HepG2 (cell line): Measurements from ENCODE around the gene MYL11. TPM values are rescaled to one million over a fixed set of nuclear protein-coding genes. Genes with fewer than 3 reads are reported as not detected.
A peak's percentile ranks its signal among the peaks of the same experiment; 100 is the strongest.

Experiments
- CCDC6 ChIP-seq: sonication (generic); formaldehyde crosslinking; IDR thresholded peaks from 2 replicates; pipeline ENCODE4 v1.8.1; 2022; ENCODE audit warnings: mild to moderate bottlenecking, missing genetic modification reagents, moderate library complexity
- KAT8 ChIP-seq: IDR thresholded peaks from 2 replicates; pipeline ENCODE4 v1.6.1; 2016; ENCODE audit warnings: missing genetic modification reagents, missing compliant biosample characterization
- PATZ1 ChIP-seq: sonication (generic); formaldehyde crosslinking; IDR thresholded peaks from 2 replicates; pipeline ENCODE4 v1.4.0; 2020; ENCODE audit warnings: missing genetic modification reagents
- PHF21A ChIP-seq: sonication (generic); formaldehyde crosslinking; IDR thresholded peaks from 2 replicates; pipeline ENCODE4 v1.5.0; 2020; ENCODE audit warnings: mild to moderate bottlenecking, missing genetic modification reagents
- POLR2A ChIP-seq, 2 experiments: IDR thresholded peaks; 2 replicates each; pipeline ENCODE4 v1.6.1; 2011; ENCODE audit warnings: low read depth in 2 of 2, low read length in 2 of 2, mild to moderate bottlenecking in 1 of 2, moderate library complexity in 1 of 2; ENCODE audit not compliant: insufficient read depth in 1 of 2
- SP2 ChIP-seq: sonication (generic); formaldehyde crosslinking; IDR thresholded peaks from 2 replicates; pipeline ENCODE4 v1.5.1; 2020; ENCODE audit warnings: mild to moderate bottlenecking, missing genetic modification reagents
- TEAD3 ChIP-seq: optimal IDR thresholded peaks from 2 replicates; pipeline ENCODE3; 2016; ENCODE audit warnings: borderline replicate concordance
- TGIF2 ChIP-seq: IDR thresholded peaks from 2 replicates; pipeline ENCODE4 v1.6.1; 2016; ENCODE audit warnings: control low read depth, missing compliant biosample characterization
- UBTF ChIP-seq: sonication (generic); formaldehyde crosslinking; IDR thresholded peaks from 2 replicates; pipeline ENCODE4 v1.4.0; 2020; ENCODE audit warnings: mild to moderate bottlenecking, missing genetic modification reagents
- ZC3H13 ChIP-seq: sonication (generic); formaldehyde crosslinking; IDR thresholded peaks from 2 replicates; pipeline ENCODE4 v1.8.1; 2023; ENCODE audit warnings: mild to moderate bottlenecking, missing genetic modification reagents, moderate library complexity
- ZGPAT ChIP-seq: IDR thresholded peaks from 2 replicates; pipeline ENCODE4 v1.6.1; 2016; ENCODE audit warnings: mild to moderate bottlenecking
- ZNF18 ChIP-seq: sonication (generic); formaldehyde crosslinking; IDR thresholded peaks from 2 replicates; pipeline ENCODE4 v1.8.0; 2022; ENCODE audit warnings: mild to moderate bottlenecking, missing genetic modification reagents; ENCODE audit not compliant: insufficient replicate concordance
- ZNF230 ChIP-seq: sonication (generic); formaldehyde crosslinking; IDR thresholded peaks from 2 replicates; pipeline ENCODE4 v1.4.0; 2020; ENCODE audit warnings: mild to moderate bottlenecking, missing genetic modification reagents
- ZNF629 ChIP-seq: sonication (generic); formaldehyde crosslinking; conservative IDR thresholded peaks from 2 replicates; pipeline ENCODE4 v1.5.0; 2020; ENCODE audit warnings: missing genetic modification reagents
- ZNF724P ChIP-seq: sonication (generic); formaldehyde crosslinking; IDR thresholded peaks from 2 replicates; pipeline ENCODE4 v1.8.0; 2022; ENCODE audit warnings: missing genetic modification reagents, borderline replicate concordance
- ZNF772 ChIP-seq: sonication (generic); formaldehyde crosslinking; IDR thresholded peaks from 2 replicates; pipeline ENCODE4 v1.5.0; 2020; ENCODE audit warnings: mild to moderate bottlenecking, missing genetic modification reagents
- ZSCAN30 ChIP-seq: sonication (generic); formaldehyde crosslinking; IDR thresholded peaks from 2 replicates; pipeline ENCODE4 v1.5.0; 2020; ENCODE audit warnings: mild to moderate bottlenecking, missing genetic modification reagents
- polyA plus RNA-seq, 8 experiments: library from polyadenylated mRNA; depleted of rRNA in 3 of 8; stranded (reverse) in 7 of 8; unstranded in 1 of 8; fragments of >200 nt; fragmentation: Illumina TruSeq in 4 of 8; extraction: Trizol in 4 of 8; gene quantifications; 2 replicates each; pipeline versions ENCODE4 v1.2.1 to v1.2.3, GENCODE V29; 2011 to 2016; ENCODE audit warnings: low read depth in 4 of 8, missing spikeins in 1 of 8, mixed read lengths in 1 of 8; ENCODE audit not compliant: insufficient read depth in 1 of 8
- total RNA-seq, 5 experiments: library from RNA; depleted of rRNA; stranded (reverse); fragments of >200 nt; fragmentation: Illumina TruSeq; extraction: Trizol; gene quantifications; 2 replicates each; pipeline ENCODE4 v1.2.3, GENCODE V29; 2016; ENCODE audit warnings: low read depth in 1 of 5
- TF ChIP-seq, protein P1 (sequence below): sonication (generic); formaldehyde crosslinking; IDR thresholded peaks from 2 replicates; pipeline ENCODE4 v1.5.1; 2020; ENCODE audit warnings: mild to moderate bottlenecking, moderate library complexity, missing genetic modification reagents

MYL11 gene
- total and polyA plus RNA-seq, 2 of the 13 experiments (the other 11 are each of a cell fraction or from before 2014, with no cell fraction given): not detected

DNA sequence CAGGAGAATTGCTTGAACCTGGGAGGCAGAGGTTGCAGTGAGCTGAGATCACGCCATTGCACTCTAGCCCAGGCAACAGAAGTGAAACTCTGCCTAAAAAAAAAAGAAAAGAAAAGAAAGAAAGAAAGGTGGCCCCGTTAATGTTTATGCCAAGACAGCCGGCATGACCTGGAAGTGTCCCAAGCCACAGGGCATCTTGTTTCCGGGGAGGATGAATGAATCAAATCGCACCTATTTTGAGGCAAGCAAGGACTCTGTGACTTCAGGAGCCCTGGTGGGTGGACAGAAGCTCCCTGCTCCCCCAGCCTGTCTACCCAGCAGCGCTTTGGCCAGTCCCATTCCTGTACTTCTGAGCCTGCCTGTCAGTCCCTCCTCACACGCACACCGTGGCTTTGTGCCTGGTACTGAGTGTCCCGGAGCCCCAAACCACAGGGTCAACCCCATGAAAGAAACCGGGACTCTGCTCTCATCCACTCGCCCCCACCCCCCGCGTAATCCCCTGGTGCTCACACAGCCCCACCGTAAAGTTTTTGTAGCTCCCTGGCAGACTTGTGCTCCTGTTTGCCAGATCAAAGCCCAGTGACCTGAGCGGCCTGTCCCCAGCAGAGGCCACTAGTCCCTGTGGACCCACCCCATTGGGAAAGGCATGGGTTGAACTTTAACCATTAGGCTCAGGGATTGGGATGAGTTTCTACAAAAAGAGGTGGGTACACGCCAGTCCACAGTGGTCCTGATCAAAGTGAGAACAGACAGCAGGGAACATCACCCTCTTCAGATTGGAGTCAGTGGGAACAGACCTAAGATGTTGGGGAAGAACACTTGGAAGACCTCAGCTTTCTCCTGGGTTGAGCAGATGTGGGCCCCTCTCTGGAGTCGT lies 38.8 kb upstream of the MYL11 start (continued):
- peak; percentile 56 for TF ChIP-seq TEAD3 (CRISPR knock-in tag)
- peak; percentile 50 for TF ChIP-seq KAT8 (CRISPR knock-in tag)
- TF ChIP-seq ZNF18 (CRISPR knock-in tag): peak; percentile 91
- TF ChIP-seq, protein P1, sequence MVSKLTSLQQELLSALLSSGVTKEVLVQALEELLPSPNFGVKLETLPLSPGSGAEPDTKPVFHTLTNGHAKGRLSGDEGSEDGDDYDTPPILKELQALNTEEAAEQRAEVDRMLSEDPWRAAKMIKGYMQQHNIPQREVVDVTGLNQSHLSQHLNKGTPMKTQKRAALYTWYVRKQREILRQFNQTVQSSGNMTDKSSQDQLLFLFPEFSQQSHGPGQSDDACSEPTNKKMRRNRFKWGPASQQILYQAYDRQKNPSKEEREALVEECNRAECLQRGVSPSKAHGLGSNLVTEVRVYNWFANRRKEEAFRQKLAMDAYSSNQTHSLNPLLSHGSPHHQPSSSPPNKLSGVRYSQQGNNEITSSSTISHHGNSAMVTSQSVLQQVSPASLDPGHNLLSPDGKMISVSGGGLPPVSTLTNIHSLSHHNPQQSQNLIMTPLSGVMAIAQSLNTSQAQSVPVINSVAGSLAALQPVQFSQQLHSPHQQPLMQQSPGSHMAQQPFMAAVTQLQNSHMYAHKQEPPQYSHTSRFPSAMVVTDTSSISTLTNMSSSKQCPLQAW: peak; percentile 94
- 0 out of 2 replicates have a peak, but pooled peaks have one; percentile 3 for TF ChIP-seq ZNF230 (CRISPR knock-in tag)
- TF ChIP-seq ZNF629 (CRISPR knock-in tag): no peak
- TF ChIP-seq UBTF (CRISPR knock-in tag): no peak; the same call in 1 of the 2 replicates
- peak; percentile 78 for TF ChIP-seq ZC3H13 (CRISPR knock-in tag)
- peak; percentile 86 for TF ChIP-seq PATZ1 (CRISPR knock-in tag)
- peak; percentile 61; the same call in 1 of the 2 replicates for TF ChIP-seq TGIF2
- peak; percentile 71; the same call in 1 of the 2 replicates for TF ChIP-seq ZNF772
- peak; percentile 93 for TF ChIP-seq ZSCAN30
- TF ChIP-seq SP2: no peak; the same call in 1 of the 2 replicates
- 0 out of 2 replicates have a peak, but pooled peaks have one; percentile 50 for TF ChIP-seq ZNF724P (CRISPR knock-in tag)
- TF ChIP-seq POLR2A (IDR thresholded peaks at IDR 0.05; ENCODE audit: insufficient read depth in 1 of 2, low read depth in 2 of 2, low read length in 2 of 2): peak; percentile 76 to 84
- TF ChIP-seq PHF21A: peak; percentile 96
- TF ChIP-seq CCDC6: 0 out of 2 replicates have a peak, but pooled peaks have one; percentile 62
- TF ChIP-seq ZGPAT: peak; percentile 36; the same call in 1 of the 2 replicates
